Measurements from ENCODE around the gene SLC6A5. TPM values are rescaled to one million over a fixed set of nuclear protein-coding genes. Genes with fewer than 3 reads are reported as not detected.

SLC6A5 gene
- total RNA-seq, 4 donors from 2014 or later, result not detected

GRCh38 chr11:20597680-20598484 is 1.5 kb upstream of the SLC6A5 start:
- in situ Hi-C loops (cut with MboI; ENCODE audit: low pct_ligation_motif_present in 1 of 4, low pct_unique_long_range_greater_than_20kb in 1 of 4, low sequenced_read_pairs in 3 of 4), result no loop called here
- WGBS, 2 donors (ENCODE audit: low coverage in 1 of 2), result 0 to 24% methylated on average over 1 to 46 of the region's 48 CpGs

GRCh38 chr11:20598492-20598891 is 916 bp upstream of the SLC6A5 start:
- in situ Hi-C loops (cut with MboI; ENCODE audit: low pct_ligation_motif_present in 1 of 4, low pct_unique_long_range_greater_than_20kb in 1 of 4, low sequenced_read_pairs in 3 of 4), result no loop called here
- H3K4me3 ChIP-seq, result no peak overlapping the region
- 10 to 24% methylated on average over 11 of the region's 11 CpGs for WGBS, 2 donors (ENCODE audit: low coverage in 1 of 2)
- no peak for TF ChIP-seq POLR2A (IDR thresholded peaks at IDR 0.05)
- no peak for TF ChIP-seq EP300 (IDR thresholded peaks at IDR 0.05; ENCODE audit: low read depth)
- TF ChIP-seq CTCF (IDR thresholded peaks at IDR 0.05), result no peak
- no peak for TF ChIP-seq POLR2AphosphoS5 (IDR thresholded peaks at IDR 0.05)
- H3K36me3 ChIP-seq, result no peaks in the 10 kb centered on the region
- peaks cover 95% of the 10 kb centered on the region for H3K27me3 ChIP-seq
- DNase-seq, result no peak
- H3K27ac ChIP-seq, result no peak overlapping the region
- peaks cover 0 to 4% (median 0%) of the 10 kb centered on the region in 4 donors for H3K4me1 ChIP-seq
- H3K9me3 ChIP-seq, result no peaks in the 10 kb centered on the region
- intact Hi-C loops (cut with DNase I; ENCODE audit: low total_unique reads), result no loop called here

More at GRCh38 chr11:20597680-20598484, 1.5 kb upstream of the SLC6A5 start:
- H3K4me3 ChIP-seq, result no peak overlapping the region
- no peaks in the 10 kb centered on the region for H3K9me3 ChIP-seq
- H3K4me1 ChIP-seq, result peaks cover 0 to 4% (median 0%) of the 10 kb centered on the region in 4 donors
- peaks cover 92% of the 10 kb centered on the region for H3K27me3 ChIP-seq
- no peak for DNase-seq
- H3K36me3 ChIP-seq, result no peaks in the 10 kb centered on the region
- TF ChIP-seq EP300 (IDR thresholded peaks at IDR 0.05; ENCODE audit: low read depth) (no peak), POLR2AphosphoS5 (IDR thresholded peaks at IDR 0.05) (no peak), POLR2A (IDR thresholded peaks at IDR 0.05) (no peak), CTCF (IDR thresholded peaks at IDR 0.05) (no peak)
- intact Hi-C loops (cut with DNase I; ENCODE audit: low total_unique reads), result no loop called here
- H3K27ac ChIP-seq, result no peak overlapping the region

- no peak for DNase-seq
- no peaks in the 10 kb centered on the region for H3K9me3 ChIP-seq
- H3K4me1 ChIP-seq, result peaks cover 0 to 4% (median 0%) of the 10 kb centered on the region in 4 donors
- H3K36me3 ChIP-seq, result no peaks in the 10 kb centered on the region
- peaks cover 100% of the 10 kb centered on the region for H3K27me3 ChIP-seq
- no peak overlapping the region for H3K4me3 ChIP-seq
- in situ Hi-C loops (cut with MboI; ENCODE audit: low pct_ligation_motif_present in 1 of 4, low pct_unique_long_range_greater_than_20kb in 1 of 4, low sequenced_read_pairs in 3 of 4), result loop anchor here in 3 of 4 donors (25.0 kb wide), 2 partner anchors 213 to 463 kb away; partner anchors contain the start of gene PRMT3 (in 3 of the 3)
- intact Hi-C loops (cut with DNase I; ENCODE audit: low total_unique reads), result no loop called here
- WGBS, 2 donors (ENCODE audit: low coverage in 1 of 2), result 20 to 40% methylated on average over 9 to 10 of the region's 10 CpGs
- TF ChIP-seq CTCF (IDR thresholded peaks at IDR 0.05) (no peak), POLR2A (IDR thresholded peaks at IDR 0.05) (no peak), POLR2AphosphoS5 (IDR thresholded peaks at IDR 0.05) (no peak), EP300 (IDR thresholded peaks at IDR 0.05; ENCODE audit: low read depth) (no peak)
- H3K27ac ChIP-seq, result no peak overlapping the region
These were observed 575 bp downstream of the SLC6A5 start for GRCh38 chr11:20600020-20600346.

GRCh38 chr11:20600551-20600950 is 1.1 kb downstream of the SLC6A5 start:
- 28 to 34% methylated on average over 7 of the region's 7 CpGs for WGBS, 2 donors (ENCODE audit: low coverage in 1 of 2)
- intact Hi-C loops (cut with DNase I; ENCODE audit: low total_unique reads) (no loop called here), in situ Hi-C loops (cut with MboI; ENCODE audit: low pct_ligation_motif_present in 1 of 4, low pct_unique_long_range_greater_than_20kb in 1 of 4, low sequenced_read_pairs in 3 of 4) (loop anchor here in 3 of 4 donors (25.0 kb wide), 2 partner anchors 213 to 463 kb away; partner anchors contain the start of gene PRMT3 (in 3 of the 3))

More at GRCh38 chr11:20600551-20600950, 1.1 kb downstream of the SLC6A5 start:
- Histone ChIP-seq H3K36me3 (no peaks in the 10 kb centered on the region), H3K4me3 (no peak overlapping the region), H3K27me3 (peaks cover 100% of the 10 kb centered on the region), H3K27ac (no peak overlapping the region), H3K4me1 (peaks cover 0 to 4% (median 0%) of the 10 kb centered on the region in 4 donors), H3K9me3 (no peaks in the 10 kb centered on the region)
- no peak for DNase-seq
- no peak for TF ChIP-seq EP300 (IDR thresholded peaks at IDR 0.05; ENCODE audit: low read depth)
- TF ChIP-seq CTCF (IDR thresholded peaks at IDR 0.05), result no peak
- TF ChIP-seq POLR2A (IDR thresholded peaks at IDR 0.05), result no peak
- TF ChIP-seq POLR2AphosphoS5 (IDR thresholded peaks at IDR 0.05), result no peak
